Measurements from ENCODE around the gene ANKRD63.
A peak's percentile ranks its signal among the peaks of the same experiment; 100 is the strongest.

Gene ANKRD63

DNA sequence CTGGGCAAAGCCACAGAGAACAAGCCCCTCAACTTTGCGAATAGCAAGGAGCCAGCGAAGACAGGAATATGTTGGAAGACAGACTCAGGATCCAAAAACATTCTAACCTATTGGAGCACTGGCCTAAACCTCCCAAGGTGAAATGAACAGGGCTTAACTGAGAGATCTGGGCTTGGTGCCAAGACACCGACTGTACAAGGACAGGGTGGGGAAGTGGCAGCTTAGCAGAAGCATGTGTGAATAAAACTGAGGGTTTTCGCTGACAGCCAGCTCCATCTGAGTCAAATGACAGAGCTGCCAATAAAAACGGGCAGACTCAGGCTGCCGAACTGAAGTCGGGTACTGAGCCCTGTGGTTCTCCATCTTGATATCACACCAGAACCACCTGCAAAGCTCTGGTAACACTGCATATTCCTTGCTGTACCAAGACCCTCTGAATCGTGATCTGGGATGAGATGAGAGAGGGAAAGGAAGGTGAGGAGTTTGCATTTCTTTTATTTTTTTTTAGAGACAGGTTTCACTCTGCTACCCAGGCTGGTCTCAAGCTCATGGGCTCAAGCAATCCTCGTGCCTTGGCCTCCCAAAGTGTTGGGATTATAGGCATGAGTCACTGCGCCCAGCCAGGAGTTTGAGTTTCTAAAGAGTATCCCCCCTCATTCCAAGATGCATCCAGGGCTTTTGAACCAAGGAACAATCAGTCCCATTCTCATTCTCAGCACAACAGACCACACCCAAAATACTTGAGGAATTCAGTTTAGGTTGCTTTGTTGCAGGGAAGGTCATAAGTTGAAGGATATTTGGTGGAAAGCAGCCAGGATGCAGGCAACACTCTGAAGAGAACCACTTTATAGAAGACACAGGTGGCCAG is 30.9 kb upstream of the ANKRD63 start:
- H3K9ac ChIP-seq (ENCODE audit: low read length in 2 of 2): peak overlapping the region in 1 of 2 donors; percentile 29
- H3K27ac ChIP-seq (ENCODE audit: low read length): no peak overlapping the region
- no peak overlapping the region for H3K4me3 ChIP-seq (ENCODE audit: low read length in 2 of 2)
- no peaks in the 10 kb centered on the region for H3K36me3 ChIP-seq (ENCODE audit: control insufficient read depth in 2 of 2, insufficient read depth in 2 of 2, low read length in 2 of 2)
- H3K4me1 ChIP-seq (ENCODE audit: control insufficient read depth, insufficient read depth, low read length): peaks cover 5% of the 10 kb centered on the region
- peaks cover 0 to 2% of the 10 kb centered on the region in 2 donors for H3K27me3 ChIP-seq (ENCODE audit: control insufficient read depth in 1 of 2, insufficient read depth in 2 of 2, low read length in 2 of 2)
- no peaks in the 10 kb centered on the region for H3K9me3 ChIP-seq (ENCODE audit: control insufficient read depth in 2 of 2, low read length in 2 of 2)

DNA sequence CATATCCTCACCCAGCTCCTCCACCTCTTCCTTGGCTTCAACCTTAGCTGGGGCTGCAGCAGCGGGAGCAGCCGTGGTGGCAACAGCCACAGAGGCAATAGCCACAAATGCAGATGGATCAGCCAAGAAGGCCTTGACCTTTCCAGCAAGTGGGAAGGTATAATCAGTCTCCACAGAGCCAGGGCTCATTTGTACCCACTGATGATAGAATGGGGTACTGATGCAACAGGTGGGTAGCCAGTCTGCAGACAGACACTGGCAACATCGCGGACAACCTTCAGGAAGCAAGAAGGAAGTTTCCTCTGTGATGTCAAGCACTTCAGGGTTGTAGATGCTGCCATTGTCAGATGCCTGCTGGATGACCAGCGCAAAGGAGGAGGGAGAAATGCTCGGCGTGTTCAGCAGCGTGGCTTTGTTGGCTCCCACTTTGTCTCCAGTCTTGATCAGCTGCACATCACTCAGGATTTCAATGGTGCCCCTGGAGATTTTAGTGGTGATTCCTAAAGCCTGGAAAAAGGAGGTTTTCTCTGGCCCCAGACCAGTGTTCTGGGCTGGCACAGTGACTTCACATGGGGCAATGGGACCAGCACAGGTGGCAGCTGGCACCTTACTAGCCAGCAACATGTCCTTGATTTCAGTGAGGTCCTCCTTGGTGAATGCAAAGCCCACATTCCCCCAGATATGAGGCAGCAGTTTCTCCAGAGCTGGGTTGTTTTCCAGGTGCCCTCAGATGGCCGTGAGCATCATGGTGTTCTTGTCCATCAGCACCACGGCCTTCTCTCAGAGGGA is 29.7 kb upstream of the ANKRD63 start:
- Histone ChIP-seq H3K9me3 (ENCODE audit: control insufficient read depth in 2 of 2, low read length in 2 of 2) (no peaks in the 10 kb centered on the region), H3K36me3 (ENCODE audit: control insufficient read depth in 2 of 2, insufficient read depth in 2 of 2, low read length in 2 of 2) (no peaks in the 10 kb centered on the region), H3K27me3 (ENCODE audit: control insufficient read depth in 1 of 2, insufficient read depth in 2 of 2, low read length in 2 of 2) (peaks cover 0 to 2% of the 10 kb centered on the region in 2 donors), H3K4me1 (ENCODE audit: control insufficient read depth, insufficient read depth, low read length) (peaks cover 9% of the 10 kb centered on the region), H3K9ac (ENCODE audit: low read length in 2 of 2) (no peak overlapping the region), H3K4me3 (ENCODE audit: low read length in 2 of 2) (no peak overlapping the region), H3K27ac (ENCODE audit: low read length) (no peak overlapping the region)

DNA sequence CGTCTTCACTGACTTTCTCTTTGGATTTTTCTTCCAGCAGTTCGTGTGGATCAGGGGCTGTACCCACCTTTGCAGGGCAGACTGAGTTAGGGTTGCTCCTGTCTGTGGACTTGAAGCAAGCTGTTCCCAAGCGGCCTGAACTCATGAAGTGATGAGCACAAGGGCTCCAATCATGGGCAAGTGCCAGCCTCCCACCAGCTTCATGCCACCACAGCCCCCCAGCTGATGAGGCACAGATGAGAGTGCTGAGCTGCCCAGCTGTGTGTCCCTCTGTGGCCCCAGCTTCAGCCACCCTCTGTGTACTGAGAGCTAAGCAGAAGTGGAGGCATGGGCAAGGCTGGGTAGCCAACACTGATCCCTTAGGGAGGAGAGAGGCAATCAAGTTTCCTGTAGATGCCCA is 28.1 kb upstream of the ANKRD63 start:
- no peak overlapping the region for H3K4me3 ChIP-seq (ENCODE audit: low read length in 2 of 2)
- H3K9ac ChIP-seq (ENCODE audit: low read length in 2 of 2): no peak overlapping the region
- no peak overlapping the region for H3K27ac ChIP-seq (ENCODE audit: low read length)
- no peaks in the 10 kb centered on the region for H3K27me3 ChIP-seq (ENCODE audit: control insufficient read depth in 1 of 2, insufficient read depth in 2 of 2, low read length in 2 of 2)
- H3K9me3 ChIP-seq (ENCODE audit: control insufficient read depth in 2 of 2, low read length in 2 of 2): no peaks in the 10 kb centered on the region
- H3K36me3 ChIP-seq (ENCODE audit: control insufficient read depth in 2 of 2, insufficient read depth in 2 of 2, low read length in 2 of 2): no peaks in the 10 kb centered on the region
- peaks cover 18% of the 10 kb centered on the region for H3K4me1 ChIP-seq (ENCODE audit: control insufficient read depth, insufficient read depth, low read length)

DNA sequence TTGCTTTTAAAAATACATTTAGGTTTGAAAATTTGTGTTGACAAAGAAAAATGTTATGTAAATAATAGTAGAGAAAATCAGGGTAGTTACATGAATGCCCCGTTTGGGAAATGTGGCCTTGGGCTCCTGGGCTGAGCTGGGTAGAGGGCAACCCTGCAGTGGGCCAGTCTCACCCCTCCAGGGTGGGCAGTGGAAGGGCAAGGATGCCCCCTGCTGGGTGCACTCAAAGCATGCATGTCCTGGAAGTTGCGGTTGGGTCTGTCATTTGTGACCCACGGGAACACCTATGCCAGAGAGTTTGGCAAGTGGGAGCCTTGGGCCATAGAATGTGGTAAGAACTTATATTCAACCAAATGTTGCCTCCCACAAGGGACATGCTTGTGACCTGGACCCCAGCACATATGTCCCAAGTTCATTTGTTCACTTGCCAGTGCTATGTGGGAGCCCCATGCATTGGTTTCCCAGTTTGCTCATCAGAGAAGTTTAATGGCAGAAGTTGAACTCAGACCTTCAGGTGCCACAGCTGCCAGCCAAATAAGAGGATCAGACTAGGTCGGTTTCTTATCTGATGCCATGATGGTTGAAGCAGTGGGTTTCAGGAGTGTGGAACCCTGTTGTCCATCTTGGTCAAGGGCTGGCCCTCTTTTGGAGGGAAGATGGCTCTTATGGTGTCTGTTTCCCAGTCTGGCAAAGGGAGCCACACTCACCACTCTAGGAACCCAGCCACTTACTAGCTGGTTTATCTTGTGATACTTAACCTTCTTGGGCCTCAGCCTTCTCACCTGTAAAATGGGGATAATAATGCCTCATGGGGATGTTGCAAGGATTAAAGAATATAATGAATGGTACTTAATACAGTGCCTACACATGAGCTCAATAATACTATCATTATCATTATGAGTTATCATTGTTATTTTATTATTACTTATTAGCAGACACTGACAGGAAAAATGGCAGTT is 27.4 kb upstream of the ANKRD63 start:
- Histone ChIP-seq H3K36me3 (ENCODE audit: control insufficient read depth in 2 of 2, insufficient read depth in 2 of 2, low read length in 2 of 2) (no peaks in the 10 kb centered on the region), H3K27me3 (ENCODE audit: control insufficient read depth in 1 of 2, insufficient read depth in 2 of 2, low read length in 2 of 2) (no peaks in the 10 kb centered on the region), H3K4me1 (ENCODE audit: control insufficient read depth, insufficient read depth, low read length) (peaks cover 18% of the 10 kb centered on the region), H3K4me3 (ENCODE audit: low read length in 2 of 2) (no peak overlapping the region), H3K9ac (ENCODE audit: low read length in 2 of 2) (no peak overlapping the region), H3K27ac (ENCODE audit: low read length) (no peak overlapping the region), H3K9me3 (ENCODE audit: control insufficient read depth in 2 of 2, low read length in 2 of 2) (no peaks in the 10 kb centered on the region)

- H3K36me3 ChIP-seq (ENCODE audit: control insufficient read depth in 2 of 2, insufficient read depth in 2 of 2, low read length in 2 of 2): no peaks in the 10 kb centered on the region
- H3K9ac ChIP-seq (ENCODE audit: low read length in 2 of 2): no peak overlapping the region
- H3K27me3 ChIP-seq (ENCODE audit: control insufficient read depth in 1 of 2, insufficient read depth in 2 of 2, low read length in 2 of 2): no peaks in the 10 kb centered on the region
- H3K9me3 ChIP-seq (ENCODE audit: control insufficient read depth in 2 of 2, low read length in 2 of 2): no peaks in the 10 kb centered on the region
- H3K27ac ChIP-seq (ENCODE audit: low read length): no peak overlapping the region
- no peak overlapping the region for H3K4me3 ChIP-seq (ENCODE audit: low read length in 2 of 2)
- H3K4me1 ChIP-seq (ENCODE audit: control insufficient read depth, insufficient read depth, low read length): peaks cover 18% of the 10 kb centered on the region
Observed at GRCh38 chr15:40309344-40309862, 26.5 kb upstream of the ANKRD63 start.

DNA sequence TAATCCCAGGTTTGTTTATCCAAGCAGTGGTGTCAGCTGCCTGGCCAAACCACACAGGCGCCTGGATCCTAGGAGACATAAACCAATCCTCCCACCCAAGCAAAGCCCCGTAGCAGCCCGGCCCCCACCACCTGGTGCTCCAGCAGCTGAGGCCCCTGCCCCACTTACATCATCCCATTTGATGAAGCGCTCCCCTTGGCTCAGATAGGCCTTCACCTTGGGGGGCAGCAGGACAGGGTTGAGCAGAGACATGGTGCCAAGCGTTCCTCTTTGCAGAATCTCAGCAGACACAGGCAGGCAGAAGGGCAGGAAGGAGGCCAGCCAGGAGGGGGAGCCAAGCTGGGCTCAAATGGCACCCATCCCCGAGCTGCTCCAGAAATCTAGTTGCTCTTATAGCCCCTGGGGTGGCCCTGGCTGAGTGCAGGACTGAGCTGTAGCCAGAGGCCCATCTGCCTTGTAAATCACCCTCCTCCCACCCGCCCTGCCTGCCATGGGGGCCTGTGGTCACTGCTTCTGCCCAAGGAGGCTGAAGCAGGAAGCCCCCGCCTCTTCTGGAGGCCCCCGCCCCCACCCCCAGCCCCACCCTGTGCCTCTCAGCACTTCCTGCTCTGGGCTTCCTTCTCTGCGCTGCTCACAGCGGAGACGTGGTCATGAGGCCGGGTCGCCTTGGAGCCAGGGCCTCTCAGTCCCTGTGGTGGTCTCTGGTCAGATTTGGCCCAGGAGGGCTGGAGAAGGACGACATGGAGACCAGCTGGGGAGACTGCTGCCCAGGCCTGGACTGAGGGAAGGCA is 24.8 kb upstream of the ANKRD63 start, which contains the start of gene PLCB2:
TSS of gene PLCB2 (minus strand) at position 515 of the 791 bp plus-strand sequence. CDS start at position 252, 263 bp downstream.
- no peaks in the 10 kb centered on the region for H3K36me3 ChIP-seq (ENCODE audit: control insufficient read depth in 2 of 2, insufficient read depth in 2 of 2, low read length in 2 of 2)
- H3K4me3 ChIP-seq (ENCODE audit: low read length in 2 of 2): peak within 1 kb of the TSS in 1 of 2 donors; percentile 44
- H3K27ac ChIP-seq (ENCODE audit: low read length): no peak within 1 kb of the TSS
- peaks cover 18% of the 10 kb centered on the region for H3K4me1 ChIP-seq (ENCODE audit: control insufficient read depth, insufficient read depth, low read length)
- no peaks in the 10 kb centered on the region for H3K9me3 ChIP-seq (ENCODE audit: control insufficient read depth in 2 of 2, low read length in 2 of 2)
- no peak within 1 kb of the TSS for H3K9ac ChIP-seq (ENCODE audit: low read length in 2 of 2)
- H3K27me3 ChIP-seq (ENCODE audit: control insufficient read depth in 1 of 2, insufficient read depth in 2 of 2, low read length in 2 of 2): no peaks in the 10 kb centered on the region

- Histone ChIP-seq H3K27ac (ENCODE audit: low read length) (no peak overlapping the region), H3K9me3 (ENCODE audit: control insufficient read depth in 2 of 2, low read length in 2 of 2) (no peaks in the 10 kb centered on the region), H3K36me3 (ENCODE audit: control insufficient read depth in 2 of 2, insufficient read depth in 2 of 2, low read length in 2 of 2) (no peaks in the 10 kb centered on the region), H3K4me1 (ENCODE audit: control insufficient read depth, insufficient read depth, low read length) (peaks cover 18% of the 10 kb centered on the region), H3K27me3 (ENCODE audit: control insufficient read depth in 1 of 2, insufficient read depth in 2 of 2, low read length in 2 of 2) (no peaks in the 10 kb centered on the region), H3K9ac (ENCODE audit: low read length in 2 of 2) (no peak overlapping the region), H3K4me3 (ENCODE audit: low read length in 2 of 2) (peak overlapping the region in 1 of 2 donors; percentile 44)
Observed at GRCh38 chr15:40306908-40307307, 24.0 kb upstream of the ANKRD63 start.

- no peaks in the 10 kb centered on the region for H3K27me3 ChIP-seq (ENCODE audit: control insufficient read depth in 1 of 2, insufficient read depth in 2 of 2, low read length in 2 of 2)
- H3K27ac ChIP-seq (ENCODE audit: low read length): no peak overlapping the region
- peak overlapping the region in 1 of 2 donors; percentile 44 for H3K4me3 ChIP-seq (ENCODE audit: low read length in 2 of 2)
- H3K9ac ChIP-seq (ENCODE audit: low read length in 2 of 2): no peak overlapping the region
- no peaks in the 10 kb centered on the region for H3K36me3 ChIP-seq (ENCODE audit: control insufficient read depth in 2 of 2, insufficient read depth in 2 of 2, low read length in 2 of 2)
- H3K4me1 ChIP-seq (ENCODE audit: control insufficient read depth, insufficient read depth, low read length): peaks cover 18% of the 10 kb centered on the region
- no peaks in the 10 kb centered on the region for H3K9me3 ChIP-seq (ENCODE audit: control insufficient read depth in 2 of 2, low read length in 2 of 2)
Observed at GRCh38 chr15:40306371-40306770, 23.5 kb upstream of the ANKRD63 start.

GRCh38 chr15:40305281-40305680 is 22.4 kb upstream of the ANKRD63 start:
- Histone ChIP-seq H3K4me1 (ENCODE audit: control insufficient read depth, insufficient read depth, low read length) (peaks cover 18% of the 10 kb centered on the region), H3K27ac (ENCODE audit: low read length) (no peak overlapping the region), H3K36me3 (ENCODE audit: control insufficient read depth in 2 of 2, insufficient read depth in 2 of 2, low read length in 2 of 2) (no peaks in the 10 kb centered on the region), H3K9ac (ENCODE audit: low read length in 2 of 2) (no peak overlapping the region), H3K4me3 (ENCODE audit: low read length in 2 of 2) (no peak overlapping the region), H3K27me3 (ENCODE audit: control insufficient read depth in 1 of 2, insufficient read depth in 2 of 2, low read length in 2 of 2) (no peaks in the 10 kb centered on the region), H3K9me3 (ENCODE audit: control insufficient read depth in 2 of 2, low read length in 2 of 2) (peaks cover 0 to 6% of the 10 kb centered on the region in 2 donors)
